ENCODE results near the gene NUCKS1.

The NUCKS1 gene

GRCh38 chr1:205676597-205676996, 73.4 kb downstream of the NUCKS1 start:
- Histone ChIP-seq H2AFZ (ENCODE audit: low read length) (no peak overlapping the region), H3K4me3 (ENCODE audit: low read depth, low read length, poor library complexity, severe bottlenecking) (no peak overlapping the region), H4K20me1 (ENCODE audit: insufficient read depth, low read length) (no peaks in the 10 kb centered on the region), H3K4me1 (ENCODE audit: insufficient read depth, low read length, severe bottlenecking) (peaks cover 15% of the 10 kb centered on the region), H3K9ac (ENCODE audit: low read length) (no peak overlapping the region), H3K27me3 (ENCODE audit: insufficient read depth, low read length) (no peaks in the 10 kb centered on the region; the same call in 1 of the 2 replicates), H3F3A (ENCODE audit: insufficient read depth, low read length) (no peaks in the 10 kb centered on the region), H3K27ac (ENCODE audit: low read depth, low read length, poor library complexity, severe bottlenecking) (no peak overlapping the region), H3K79me2 (ENCODE audit: insufficient read depth, low read length) (no peaks in the 10 kb centered on the region), H3K4me2 (ENCODE audit: low read length) (no peak overlapping the region), H3K9me3 (ENCODE audit: low read length) (no peaks in the 10 kb centered on the region), H3K36me3 (ENCODE audit: insufficient read depth, low read length) (no peaks in the 10 kb centered on the region), H3K9me2 (ENCODE audit: low read depth, low read length) (no peaks in the 10 kb centered on the region)
- TF ChIP-seq CTCF (IDR thresholded peaks at IDR 0.05; ENCODE audit: low read length): no peak
- TF ChIP-seq EZH2 (IDR thresholded peaks at IDR 0.05; ENCODE audit: borderline replicate concordance, low read length): no peak

DNA sequence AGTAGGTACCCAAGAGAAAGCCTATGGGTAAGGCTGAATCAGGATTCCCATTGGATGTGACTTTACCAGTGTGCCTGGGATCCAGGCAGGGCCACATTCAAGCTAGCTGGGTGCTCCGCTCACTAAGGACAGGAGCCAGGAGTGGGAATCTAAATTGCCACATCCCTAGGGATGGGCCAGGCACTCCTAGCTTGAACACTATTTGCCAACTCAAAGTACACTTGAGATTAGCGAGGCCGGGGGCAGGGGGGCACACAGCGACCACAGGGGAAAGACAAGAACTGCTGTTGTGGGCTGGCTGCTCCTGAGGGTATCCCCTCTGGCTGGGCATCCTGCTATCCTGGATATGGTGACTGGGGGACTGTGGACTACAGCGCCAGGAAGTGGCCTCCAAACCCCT, 74.0 kb downstream of the NUCKS1 start:
- Histone ChIP-seq H3K9ac (ENCODE audit: low read length) (no peak overlapping the region), H2AFZ (ENCODE audit: low read length) (no peak overlapping the region), H3K27me3 (ENCODE audit: insufficient read depth, low read length) (no peaks in the 10 kb centered on the region; the same call in 1 of the 2 replicates), H3K9me2 (ENCODE audit: low read depth, low read length) (no peaks in the 10 kb centered on the region), H4K20me1 (ENCODE audit: insufficient read depth, low read length) (no peaks in the 10 kb centered on the region), H3K36me3 (ENCODE audit: insufficient read depth, low read length) (no peaks in the 10 kb centered on the region), H3K27ac (ENCODE audit: low read depth, low read length, poor library complexity, severe bottlenecking) (no peak overlapping the region), H3K4me3 (ENCODE audit: low read depth, low read length, poor library complexity, severe bottlenecking) (no peak overlapping the region), H3K79me2 (ENCODE audit: insufficient read depth, low read length) (no peaks in the 10 kb centered on the region), H3F3A (ENCODE audit: insufficient read depth, low read length) (no peaks in the 10 kb centered on the region), H3K9me3 (ENCODE audit: low read length) (no peaks in the 10 kb centered on the region), H3K4me1 (ENCODE audit: insufficient read depth, low read length, severe bottlenecking) (peaks cover 15% of the 10 kb centered on the region), H3K4me2 (ENCODE audit: low read length) (no peak overlapping the region)
- TF ChIP-seq CTCF (IDR thresholded peaks at IDR 0.05; ENCODE audit: low read length): no peak
- TF ChIP-seq EZH2 (IDR thresholded peaks at IDR 0.05; ENCODE audit: borderline replicate concordance, low read length): no peak

DNA sequence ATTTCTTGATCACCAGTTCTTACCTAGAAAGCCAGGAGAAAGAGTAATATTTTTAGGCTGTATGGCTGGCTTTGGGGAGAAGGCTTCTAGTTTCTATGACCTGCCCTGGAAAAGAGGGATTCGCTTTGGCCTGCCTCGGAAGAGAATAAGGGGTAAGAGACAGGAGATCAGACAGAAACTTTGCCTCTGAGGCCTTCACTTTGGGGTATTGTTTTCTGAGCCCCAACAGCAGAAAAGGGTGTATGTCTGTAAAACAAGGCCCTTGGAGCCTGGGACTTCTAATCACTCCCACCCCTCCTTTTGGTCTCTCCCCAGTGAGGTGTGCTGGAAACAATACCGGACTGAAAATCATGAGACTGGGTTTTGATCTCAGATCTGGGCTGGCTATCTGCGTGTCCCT, 74.7 kb downstream of the NUCKS1 start:
- TF ChIP-seq EZH2 (IDR thresholded peaks at IDR 0.05; ENCODE audit: borderline replicate concordance, low read length) (no peak), CTCF (IDR thresholded peaks at IDR 0.05; ENCODE audit: low read length) (no peak)
- H3K27ac ChIP-seq (ENCODE audit: low read depth, low read length, poor library complexity, severe bottlenecking): no peak overlapping the region
- no peak overlapping the region for H3K4me2 ChIP-seq (ENCODE audit: low read length)

More for the DNA sequence above, 74.7 kb downstream of the NUCKS1 start:
- Histone ChIP-seq H4K20me1 (ENCODE audit: insufficient read depth, low read length) (no peaks in the 10 kb centered on the region), H3K79me2 (ENCODE audit: insufficient read depth, low read length) (no peaks in the 10 kb centered on the region), H3K9ac (ENCODE audit: low read length) (no peak overlapping the region), H3F3A (ENCODE audit: insufficient read depth, low read length) (no peaks in the 10 kb centered on the region), H3K4me1 (ENCODE audit: insufficient read depth, low read length, severe bottlenecking) (peaks cover 12% of the 10 kb centered on the region), H3K27me3 (ENCODE audit: insufficient read depth, low read length) (no peaks in the 10 kb centered on the region; the same call in 1 of the 2 replicates), H2AFZ (ENCODE audit: low read length) (no peak overlapping the region), H3K9me2 (ENCODE audit: low read depth, low read length) (no peaks in the 10 kb centered on the region), H3K36me3 (ENCODE audit: insufficient read depth, low read length) (no peaks in the 10 kb centered on the region), H3K4me3 (ENCODE audit: low read depth, low read length, poor library complexity, severe bottlenecking) (no peak overlapping the region), H3K9me3 (ENCODE audit: low read length) (no peaks in the 10 kb centered on the region)

All from OCI-LY1 (cell line).